ENCODE measurements around the gene VPS8.

The VPS8 gene

DNA sequence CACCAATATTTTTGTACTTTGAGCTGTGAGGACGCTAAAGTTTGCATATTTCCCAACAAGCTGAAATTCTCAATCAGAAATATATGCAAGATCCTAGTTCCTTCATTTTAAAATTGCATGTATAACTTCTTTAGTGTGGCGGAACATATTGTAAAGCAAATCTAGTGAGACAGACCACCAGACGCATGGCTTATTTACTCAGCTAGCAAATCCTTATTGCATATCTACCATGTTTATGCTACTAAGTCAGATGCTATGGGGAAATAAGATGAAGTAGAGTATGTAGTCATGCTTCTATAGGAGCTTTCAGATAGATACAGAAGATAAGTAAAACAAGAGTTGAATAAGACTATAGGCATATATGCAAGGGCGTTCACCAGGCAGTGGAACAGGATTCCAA, 278.8 kb downstream of the VPS8 start:
- in situ Hi-C loops (cut with MboI; ENCODE audit: low pct_unique_long_range_greater_than_20kb, low sequenced_read_pairs): no loop called here
- DNase-seq: no peak

DNA sequence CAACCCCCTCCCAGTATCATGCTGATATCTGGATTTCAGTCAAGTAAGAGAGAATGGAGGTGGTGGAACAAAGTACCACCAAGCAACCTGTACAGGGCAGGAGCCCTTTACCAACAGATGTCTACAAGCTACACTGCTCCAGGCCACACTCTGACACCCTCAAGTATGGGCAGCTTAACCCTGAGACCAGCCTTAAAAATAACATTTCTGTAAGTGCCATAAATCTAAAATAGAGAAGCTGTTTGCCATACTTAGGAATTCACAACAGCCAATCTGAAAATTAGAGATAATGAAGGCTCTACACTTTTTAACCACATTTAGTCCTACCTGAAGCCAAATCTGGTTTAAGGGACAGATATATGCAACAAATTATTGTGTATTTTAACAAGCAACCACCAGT, 281.1 kb downstream of the VPS8 start:
- in situ Hi-C loops (cut with MboI; ENCODE audit: low pct_unique_long_range_greater_than_20kb, low sequenced_read_pairs): no loop called here

DNA sequence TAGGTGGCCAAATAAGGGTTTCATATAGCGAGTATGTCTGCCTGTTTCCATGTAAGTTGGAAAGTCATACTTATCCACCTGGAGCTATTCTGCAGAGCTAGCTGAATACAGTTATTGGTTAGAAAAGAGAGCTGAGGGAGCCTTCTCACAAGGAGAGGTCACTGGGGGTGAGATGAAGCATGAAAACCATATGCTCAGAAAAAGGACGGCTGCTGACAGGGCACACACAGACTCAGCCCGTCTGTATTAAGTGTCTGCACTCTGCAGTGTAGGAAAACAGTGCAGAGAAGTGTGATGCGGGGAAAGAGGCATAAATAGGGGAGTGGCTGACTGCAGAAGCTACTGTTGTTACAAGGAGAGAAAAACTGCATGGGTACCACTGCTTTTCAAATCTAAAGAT, 282.7 kb downstream of the VPS8 start:
- no peak for DNase-seq
- in situ Hi-C loops (cut with MboI; ENCODE audit: low pct_unique_long_range_greater_than_20kb, low sequenced_read_pairs): no loop called here

More for the DNA sequence above, 281.1 kb downstream of the VPS8 start:
- no peak for DNase-seq

Measured in KBM-7 (cell line).